ENCODE results near the gene PRR36. TPM values are rescaled to one million over a fixed set of nuclear protein-coding genes. Genes with fewer than 3 reads are reported as not detected.

PRR36 gene
- total and polyA plus RNA-seq, 10 of the 15 experiments (the other 5 are each of a cell fraction or from before 2014, with no cell fraction given) = 0.04 TPM; not detected in 9

GRCh38 chr19:7819337-7819736 lies 54.9 kb downstream of the PRR36 start (continued):
- TF ChIP-seq LARP7 (IDR thresholded peaks at IDR 0.05) (no peak), STAT3 (IDR thresholded peaks at IDR 0.05; ENCODE audit: low read depth, low read length) (no peak), MEF2B (IDR thresholded peaks at IDR 0.05; ENCODE audit: partially characterized antibody, poor library complexity, severe bottlenecking) (peak; percentile 88), IKZF2 (IDR thresholded peaks at IDR 0.05) (peak; percentile 73 to 76), ZNF274 (IDR thresholded peaks at IDR 0.05; ENCODE audit: insufficient read depth, insufficient read length) (no peak), TCF3 (IDR thresholded peaks at IDR 0.05; ENCODE audit: borderline replicate concordance, insufficient read depth, low read depth, low read length) (peak; percentile 10; the same call in 1 of the 2 replicates), SMARCA5 (IDR thresholded peaks at IDR 0.05) (no peak), EED (IDR thresholded peaks at IDR 0.05; ENCODE audit: low read depth) (peak; percentile 87), SIN3A (IDR thresholded peaks at IDR 0.05; ENCODE audit: low read depth, low read length) (no peak), BCL11A (IDR thresholded peaks at IDR 0.05; ENCODE audit: low read depth, low read length) (peak; percentile 69), USF1 (IDR thresholded peaks at IDR 0.05; ENCODE audit: borderline replicate concordance, extremely low read length, insufficient read depth, low read depth, low read length) (no peak), ELK1 (IDR thresholded peaks at IDR 0.05; ENCODE audit: low read depth, low read length) (no peak), EZH2 (IDR thresholded peaks at IDR 0.05; ENCODE audit: borderline replicate concordance, control insufficient read depth, low read depth, low read length) (no peak), ZBTB4 (CRISPR knock-in tag; IDR thresholded peaks at IDR 0.05) (no peak), ZNF592 (IDR thresholded peaks at IDR 0.05) (no peak), RAD21 (IDR thresholded peaks at IDR 0.05; ENCODE audit: insufficient read depth, low read depth, low read length) (no peak), ZNF207 (IDR thresholded peaks at IDR 0.05; ENCODE audit: borderline replicate concordance) (no peak), BHLHE40 (IDR thresholded peaks at IDR 0.05; ENCODE audit: borderline replicate concordance in 1 of 2, low read depth in 2 of 2, low read length in 1 of 2) (no peak), FOS (IDR thresholded peaks at IDR 0.05; ENCODE audit: borderline replicate concordance, extremely low read depth, insufficient read length) (no peak), ETV6 (conservative IDR thresholded peaks at IDR 0.05 in 1 of 2, IDR thresholded peaks at IDR 0.05 in 1 of 2; ENCODE audit: borderline replicate concordance in 1 of 2, low read depth in 1 of 2) (no peak), SUZ12 (IDR thresholded peaks at IDR 0.05; ENCODE audit: unreplicated experiment) (no peak), SRF (IDR thresholded peaks at IDR 0.05; ENCODE audit: low read depth in 2 of 2, low read length in 2 of 2) (no peak)
